ENCODE results near the gene GRAMD1B. TPM values are rescaled to one million over a fixed set of nuclear protein-coding genes. Genes with fewer than 3 reads are reported as not detected.

Gene GRAMD1B
- total RNA-seq, 1 experiment from 2014 or later: 5.8 TPM

- ChIA-PET POLR2A (ENCODE audit: unreplicated experiment) (no interaction called here), CTCF (no interaction called here)
- TF ChIP-seq CTCF (conservative IDR thresholded peaks at IDR 0.05) (no peak), EZH2 (IDR thresholded peaks at IDR 0.05; ENCODE audit: low read depth) (no peak)
- intact Hi-C loops (cut with micrococcal nuclease; ENCODE audit: unreplicated experiment): no loop called here
- DNase-seq: no peak
- Histone ChIP-seq H3K4me3 (no peak overlapping the region), H3K9me3 (ENCODE audit: insufficient read depth, low read depth) (0 out of 2 replicates have a peak, but pooled peaks cover 6% of the 10 kb centered on the region), H3K27ac (no peak overlapping the region), H3K27me3 (ENCODE audit: insufficient read depth, low read depth) (peaks cover 78% of the 10 kb centered on the region), H3F3A (ENCODE audit: insufficient read depth, low read depth) (no peaks in the 10 kb centered on the region), H3K36me3 (ENCODE audit: low read depth) (no peaks in the 10 kb centered on the region), H3K4me2 (no peak overlapping the region), H3K4me1 (replicated peaks; ENCODE audit: insufficient read depth) (no peaks in the 10 kb centered on the region), H2AFZ (no peak overlapping the region), H3K9me2 (ENCODE audit: insufficient read depth) (no peaks in the 10 kb centered on the region), H3K79me2 (ENCODE audit: low read depth) (no peaks in the 10 kb centered on the region), H4K20me1 (ENCODE audit: insufficient read depth) (no peaks in the 10 kb centered on the region)
- no TSS peak for BruUV-seq (replicated peaks)
Measured at GRCh38 chr11:123672568-123672967, 242.5 kb downstream of the GRAMD1B start.

- TF ChIP-seq EZH2 (IDR thresholded peaks at IDR 0.05; ENCODE audit: low read depth): no peak
- no peak for TF ChIP-seq CTCF (conservative IDR thresholded peaks at IDR 0.05)
- no TSS peak for BruUV-seq (replicated peaks)
- H3K9me3 ChIP-seq (ENCODE audit: insufficient read depth, low read depth): 0 out of 2 replicates have a peak, but pooled peaks cover 6% of the 10 kb centered on the region
- no peak overlapping the region for H3K4me2 ChIP-seq
- DNase-seq: peak in 1 of 2 experiments; percentile 65
- ChIA-PET POLR2A (ENCODE audit: unreplicated experiment) (no interaction called here), CTCF (no interaction called here)
- H3K27me3 ChIP-seq (ENCODE audit: insufficient read depth, low read depth): peaks cover 80% of the 10 kb centered on the region
- H3F3A ChIP-seq (ENCODE audit: insufficient read depth, low read depth): no peaks in the 10 kb centered on the region
- no peaks in the 10 kb centered on the region for H3K4me1 ChIP-seq (replicated peaks; ENCODE audit: insufficient read depth)
- no peaks in the 10 kb centered on the region for H3K9me2 ChIP-seq (ENCODE audit: insufficient read depth)
- H3K79me2 ChIP-seq (ENCODE audit: low read depth): no peaks in the 10 kb centered on the region
- no peak overlapping the region for H2AFZ ChIP-seq
- H3K27ac ChIP-seq: no peak overlapping the region
- no peaks in the 10 kb centered on the region for H4K20me1 ChIP-seq (ENCODE audit: insufficient read depth)
- intact Hi-C loops (cut with micrococcal nuclease; ENCODE audit: unreplicated experiment): no loop called here
- no peak overlapping the region for H3K4me3 ChIP-seq
- no peaks in the 10 kb centered on the region for H3K36me3 ChIP-seq (ENCODE audit: low read depth)
Measured at GRCh38 chr11:123674297-123674696, 244.2 kb downstream of the GRAMD1B start.

Small RNA genes lying within 50 kb of the gene (microRNA-seq; reads per million reads assigned to microRNA genes)
- gene MIR4493 (ENCODE audit: borderline number of aligned reads, borderline replicate concordance): not detected

Other genes with a start within 250 kb of the GRAMD1B start
- 5.4 and 6.1 TPM in 2 replicates for gene CLMP, start 235.0 kb upstream of the GRAMD1B start, total RNA-seq (2021)
- not detected in 2 replicates for gene SCN3B, start 224.4 kb downstream of the GRAMD1B start, total RNA-seq (2021)